Sciatic nerve (tissue), 2 donors: ENCODE measurements around the gene PRSS50. TPM values are rescaled to one million over a fixed set of nuclear protein-coding genes. Genes with fewer than 3 reads are reported as not detected.

Experiments
- ATAC-seq: fragments of 200-7000 bp; cut with Tn5 transposase; one replicate; pipeline ENCODE4 v1.9.1; 2020; ENCODE audit warnings: mild to moderate bottlenecking, moderate library complexity
- DNase-seq: peaks from one replicate; pipeline ENCODE4 v3.0.0-alpha.2; 2020; ENCODE audit warnings: low spot score
- intact Hi-C: fragments of 100-400 bp; cut with DNase I; formaldehyde crosslinking; loops from one replicate; pipeline ENCODE4 v1.14.2; 2022
- total RNA-seq: library from RNA; stranded (reverse); fragmentation: NEBNext Ultra II Directional; extraction: Animal tissue kit (Norgen Biotek cat#: 25700); gene quantifications from one replicate; pipeline ENCODE4 v1.2.1, GENCODE V29; 2021
- donor health status: DM: no; HTN: no; CAD: no.
- donor health status: DM: no; HTN: no; CAD: no.

Gene PRSS50
- total RNA-seq, 1 donor from 2014 or later: 0.13 TPM

DNA sequence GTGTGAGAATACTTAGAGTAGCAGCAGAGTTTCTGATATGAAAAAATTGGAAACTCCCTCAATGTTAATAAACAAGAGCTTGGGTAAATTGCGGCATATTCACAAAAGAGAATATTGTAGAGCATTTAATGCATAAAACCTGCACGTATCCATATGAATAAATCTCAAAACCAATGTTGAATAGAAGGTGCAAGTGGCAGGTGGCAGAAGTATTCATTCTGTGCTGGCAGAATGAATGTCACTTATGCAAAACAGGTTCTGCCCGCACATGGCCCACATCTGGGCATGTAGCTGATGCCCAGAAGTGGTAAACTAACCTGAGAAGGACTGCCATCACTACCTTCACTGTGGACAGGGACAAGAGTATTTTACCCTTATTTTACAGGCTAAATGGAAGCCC is 14.1 kb upstream of the PRSS50 start:
- DNase-seq: no peak
- intact Hi-C loops: loop anchor here (2.0 kb wide), 1 partner anchor 49 kb away; no protein-coding TSS in a partner anchor
- no peak for ATAC-seq

DNA sequence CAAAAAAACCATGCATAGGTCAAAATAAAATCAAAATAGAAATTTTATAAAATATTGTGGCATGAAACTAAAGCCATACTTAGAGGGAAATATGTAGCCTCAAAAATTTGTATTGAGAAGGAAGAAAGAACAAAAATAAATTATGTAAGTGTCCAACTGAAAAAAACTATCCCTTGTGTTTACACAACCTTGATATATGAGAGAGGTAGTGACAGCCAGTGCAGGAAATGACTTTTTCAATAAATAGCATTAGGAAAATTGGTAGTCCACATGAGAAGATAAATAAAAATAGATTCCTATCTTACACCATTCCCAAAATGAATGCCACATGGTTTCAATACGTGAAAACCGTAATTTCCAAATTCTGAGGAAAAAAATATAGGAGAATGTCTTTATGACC is 13.2 kb upstream of the PRSS50 start:
- DNase-seq (no peak), ATAC-seq (no peak)
- intact Hi-C loops: no loop called here

DNA sequence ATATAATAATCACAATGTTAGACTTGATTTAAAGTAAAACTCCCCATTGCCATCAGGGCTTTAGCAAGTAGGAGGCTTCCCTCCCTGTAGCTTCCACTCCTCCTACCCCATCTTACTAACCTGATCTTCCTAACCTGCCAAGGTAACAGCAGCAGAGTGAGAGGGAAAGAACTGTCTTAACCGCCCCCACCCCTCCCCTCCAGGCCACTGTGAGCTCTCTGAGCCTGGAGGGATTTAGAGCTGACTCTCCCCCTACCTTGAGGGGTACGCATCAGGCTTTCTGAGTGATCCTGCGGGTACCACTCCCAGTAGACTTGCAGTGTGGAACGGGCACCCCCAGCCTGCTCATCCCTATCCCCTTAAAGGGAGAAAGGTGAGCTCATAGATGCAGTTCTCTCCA is 11.4 kb upstream of the PRSS50 start:
- no peak for ATAC-seq
- DNase-seq: no peak
- intact Hi-C loops: no loop called here

DNA sequence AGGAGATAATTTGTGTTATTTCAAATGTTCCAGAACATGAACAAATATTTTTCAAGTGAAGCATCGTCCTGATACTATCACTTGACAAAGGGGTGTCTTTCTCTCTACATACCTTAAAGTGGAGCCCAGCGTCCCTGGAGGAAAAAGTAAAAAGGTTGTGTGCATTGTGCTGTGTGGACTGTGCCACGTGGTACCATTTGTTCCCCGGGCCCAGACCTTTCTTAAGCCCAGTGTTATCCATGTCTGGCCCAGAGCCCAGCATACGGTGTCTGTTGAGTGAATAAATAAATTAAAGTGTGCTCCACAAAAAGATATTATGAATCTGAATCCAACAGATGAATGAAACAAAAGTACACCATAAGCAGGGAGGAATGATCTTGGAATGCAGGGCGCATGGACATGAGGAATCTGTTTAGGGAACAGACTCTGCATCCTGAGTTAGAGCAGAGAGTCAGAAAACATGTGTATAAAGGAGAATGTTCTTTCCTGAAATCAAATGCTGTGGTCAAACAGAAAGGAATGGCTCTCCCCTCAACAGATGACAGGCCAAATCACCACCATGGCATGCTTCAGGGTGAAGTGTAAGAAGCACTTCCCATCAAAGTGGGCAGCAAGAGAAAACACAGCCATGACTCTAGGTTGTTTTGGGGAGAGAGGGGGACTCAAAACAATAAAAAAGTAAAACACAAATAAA is 8.1 kb upstream of the PRSS50 start:
- intact Hi-C loops: no loop called here
- ATAC-seq (no peak), DNase-seq (no peak)

DNA sequence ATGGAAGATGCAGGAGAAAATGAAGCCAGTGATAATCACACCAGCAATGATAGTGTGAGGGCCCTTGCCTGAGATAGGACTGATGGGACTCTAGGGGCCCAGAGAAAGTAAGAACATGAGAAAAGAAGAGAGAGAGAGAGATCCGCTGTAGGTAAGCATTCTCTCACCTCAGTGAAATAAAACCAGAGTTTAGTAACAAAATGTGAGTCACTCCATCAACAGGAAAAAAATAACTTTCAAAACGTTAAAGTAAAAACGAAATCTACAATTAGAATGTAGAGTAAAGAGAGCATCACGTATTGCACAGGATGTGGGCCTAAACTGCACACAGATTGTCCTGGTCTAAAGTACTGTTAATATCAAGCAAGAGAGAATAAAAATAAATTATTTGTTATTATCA is 6.8 kb upstream of the PRSS50 start:
- DNase-seq (no peak), ATAC-seq (no peak)
- intact Hi-C loops: no loop called here

DNA sequence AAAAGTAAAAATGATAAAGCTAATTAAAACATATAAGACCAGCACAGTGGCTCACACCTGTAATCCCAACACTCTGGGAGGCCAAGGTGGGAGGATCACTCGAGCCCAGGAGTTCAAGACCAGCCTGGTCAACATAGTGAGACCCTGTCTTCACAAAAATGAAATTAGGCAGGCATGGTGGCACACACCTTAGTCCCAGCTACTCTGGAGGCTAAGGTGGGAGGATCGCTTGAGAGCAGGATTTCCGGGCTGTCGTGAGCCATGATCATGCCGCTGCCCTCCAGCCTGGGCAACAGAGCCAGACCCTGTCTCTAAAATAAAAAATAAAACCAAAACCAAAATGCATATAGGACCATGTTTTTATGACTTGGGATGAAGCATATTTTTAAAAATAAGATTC is 4.8 kb upstream of the PRSS50 start:
- intact Hi-C loops: no loop called here
- DNase-seq (no peak), ATAC-seq (no peak)

DNA sequence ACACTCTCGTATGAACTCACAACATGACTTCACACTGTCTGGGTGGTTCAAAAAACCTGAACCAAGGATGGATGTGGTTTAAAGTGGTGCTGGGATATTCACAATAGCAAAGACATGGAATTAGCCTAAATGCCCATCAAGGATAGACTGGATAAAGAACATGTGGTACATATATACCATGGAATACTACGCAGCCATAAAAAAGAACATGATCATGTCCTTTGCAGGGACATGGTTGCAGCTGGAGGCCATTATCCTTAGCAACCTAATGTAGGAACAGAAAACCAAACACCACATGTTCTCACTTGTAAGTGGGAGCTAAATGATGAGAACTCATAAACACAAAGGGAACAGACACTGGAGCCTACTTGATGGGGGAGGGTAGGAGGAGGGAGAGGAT is 3.3 kb upstream of the PRSS50 start:
- intact Hi-C loops: no loop called here
- DNase-seq (no peak), ATAC-seq (no peak)

DNA sequence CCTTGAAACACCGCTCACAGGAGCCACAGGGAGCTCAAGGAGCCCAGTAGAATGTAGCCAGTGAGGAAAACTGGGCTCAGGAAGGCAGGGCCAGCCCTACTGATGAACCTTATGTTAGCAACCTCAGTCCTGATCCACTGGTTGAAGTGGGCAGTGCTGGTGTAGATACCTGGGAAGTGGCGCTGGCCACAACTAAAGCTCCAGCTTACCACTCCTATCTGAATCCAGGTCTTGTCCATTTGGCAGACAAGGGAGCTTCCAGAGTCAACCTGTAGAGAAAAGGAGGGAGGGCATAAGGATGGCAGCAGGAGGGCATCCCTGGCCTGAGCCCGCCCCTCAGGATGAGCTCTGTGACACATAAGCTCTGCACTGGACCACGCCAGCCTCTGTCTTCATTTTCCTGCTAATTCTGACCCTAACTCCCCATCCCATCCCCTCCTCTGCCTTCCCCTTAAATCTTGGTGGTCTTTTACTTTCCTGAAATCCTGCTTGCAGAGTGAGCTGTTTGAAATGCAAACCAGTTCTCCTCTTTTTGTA is 2.1 kb upstream of the PRSS50 start:
- ATAC-seq (no peak), DNase-seq (peak; percentile 30)
- intact Hi-C loops: no loop called here

DNA sequence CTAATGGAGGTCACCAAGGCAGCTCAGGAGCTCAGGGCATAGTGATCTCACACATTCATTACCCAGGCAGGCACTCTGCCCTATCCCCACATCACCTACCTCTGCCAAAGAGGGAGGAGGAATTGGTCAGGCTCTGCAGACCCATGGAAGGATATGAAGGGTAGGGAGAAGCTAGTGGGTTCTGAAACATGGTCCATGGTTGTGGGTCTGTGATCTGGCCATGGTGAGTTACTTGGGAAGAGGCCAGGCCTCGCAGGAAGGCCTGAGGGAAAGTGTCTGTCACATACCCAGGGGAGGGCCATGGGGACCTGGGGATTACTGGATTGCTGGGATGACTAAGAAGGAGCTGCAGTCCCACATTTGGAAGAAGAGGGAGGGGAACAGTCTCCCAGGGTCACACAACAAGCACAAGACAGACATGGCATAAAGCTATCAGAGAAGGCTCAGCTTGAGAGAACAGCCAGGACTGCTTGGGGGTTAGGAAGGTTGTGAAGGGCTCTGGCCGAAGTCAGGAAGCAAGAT is 1.4 kb upstream of the PRSS50 start:
- intact Hi-C loops: no loop called here
- ATAC-seq: no peak
- no peak for DNase-seq

DNA sequence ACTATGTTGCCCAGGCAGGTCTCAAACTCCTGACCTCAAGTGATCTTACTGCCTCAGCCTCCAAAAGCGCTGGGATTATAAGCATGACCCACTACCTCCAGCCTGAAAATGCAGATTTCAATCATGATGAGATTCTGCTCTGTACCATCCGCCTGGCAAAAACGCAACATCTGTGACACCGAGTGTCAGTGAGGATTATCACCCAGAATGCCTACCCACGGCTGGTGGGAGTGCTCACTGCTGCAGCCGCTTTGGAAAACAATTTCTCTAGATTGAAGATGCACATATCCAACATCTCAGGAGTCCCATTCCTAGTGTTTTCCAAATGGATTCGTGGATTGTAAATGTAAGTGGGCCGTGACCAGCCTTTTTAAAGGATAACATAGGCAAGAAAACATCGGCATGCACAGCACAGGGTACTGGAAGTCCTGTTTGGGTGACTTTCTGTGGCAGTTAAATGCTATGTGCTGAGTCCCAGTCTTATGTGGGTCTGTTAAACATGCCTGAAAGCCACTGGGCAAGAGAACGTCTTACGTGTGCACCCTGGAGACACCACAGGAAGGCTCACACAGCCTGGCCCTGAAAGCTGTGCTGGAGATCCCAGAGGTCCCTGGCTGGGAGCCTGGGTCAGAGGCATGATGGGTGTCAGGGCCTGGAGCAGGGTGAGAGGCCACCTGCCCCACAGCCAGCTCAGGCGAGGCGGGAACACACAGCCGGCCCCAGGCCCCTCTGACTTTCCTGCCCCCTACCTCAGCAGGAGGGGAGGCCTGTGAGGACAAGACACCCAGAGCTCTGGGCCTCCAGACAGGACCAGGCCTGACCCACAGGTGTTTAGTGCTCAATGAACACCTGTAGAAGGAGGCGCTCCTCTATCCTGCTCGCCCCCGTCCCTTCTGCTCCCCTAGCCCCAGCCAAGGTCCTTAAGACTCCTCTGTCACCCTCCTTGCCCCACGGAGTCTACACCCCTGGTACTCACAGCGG is 918 bp downstream of the PRSS50 start:
- DNase-seq (no peak), ATAC-seq (no peak)
- intact Hi-C loops: no loop called here

DNA sequence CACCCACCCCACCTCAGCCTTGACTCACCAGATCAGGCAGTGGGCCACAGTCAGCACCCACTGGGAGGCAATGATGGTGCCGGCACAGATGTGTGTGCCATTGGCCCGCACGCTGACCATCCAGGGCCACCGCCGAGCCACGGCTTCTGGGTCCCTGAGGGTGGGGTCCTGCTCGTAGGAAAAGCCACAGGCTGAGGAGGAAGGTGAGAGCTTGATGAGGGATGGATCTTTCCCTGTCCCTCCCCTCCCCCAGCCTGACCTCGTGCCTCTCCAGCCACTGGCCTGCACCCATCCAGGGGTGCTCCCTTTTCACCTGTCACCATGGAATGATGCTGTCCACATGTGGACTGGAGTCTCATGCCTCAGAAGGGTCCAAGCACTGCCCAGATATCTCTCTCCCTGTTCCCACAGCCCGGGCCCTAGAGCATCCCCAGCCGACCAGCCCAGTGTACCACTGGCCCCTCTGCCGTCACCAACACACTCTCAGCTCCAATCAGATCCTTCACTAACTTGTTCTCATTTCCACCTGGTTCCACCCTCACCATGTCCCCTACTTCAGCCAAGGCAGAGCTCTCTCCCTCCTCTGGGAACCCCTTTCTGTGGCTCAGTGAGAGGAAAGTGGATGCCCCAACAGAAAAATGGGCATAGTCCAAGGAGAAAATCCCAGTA is 2.0 kb downstream of the PRSS50 start:
- intact Hi-C loops: no loop called here
- ATAC-seq: no peak
- DNase-seq: no peak

DNA sequence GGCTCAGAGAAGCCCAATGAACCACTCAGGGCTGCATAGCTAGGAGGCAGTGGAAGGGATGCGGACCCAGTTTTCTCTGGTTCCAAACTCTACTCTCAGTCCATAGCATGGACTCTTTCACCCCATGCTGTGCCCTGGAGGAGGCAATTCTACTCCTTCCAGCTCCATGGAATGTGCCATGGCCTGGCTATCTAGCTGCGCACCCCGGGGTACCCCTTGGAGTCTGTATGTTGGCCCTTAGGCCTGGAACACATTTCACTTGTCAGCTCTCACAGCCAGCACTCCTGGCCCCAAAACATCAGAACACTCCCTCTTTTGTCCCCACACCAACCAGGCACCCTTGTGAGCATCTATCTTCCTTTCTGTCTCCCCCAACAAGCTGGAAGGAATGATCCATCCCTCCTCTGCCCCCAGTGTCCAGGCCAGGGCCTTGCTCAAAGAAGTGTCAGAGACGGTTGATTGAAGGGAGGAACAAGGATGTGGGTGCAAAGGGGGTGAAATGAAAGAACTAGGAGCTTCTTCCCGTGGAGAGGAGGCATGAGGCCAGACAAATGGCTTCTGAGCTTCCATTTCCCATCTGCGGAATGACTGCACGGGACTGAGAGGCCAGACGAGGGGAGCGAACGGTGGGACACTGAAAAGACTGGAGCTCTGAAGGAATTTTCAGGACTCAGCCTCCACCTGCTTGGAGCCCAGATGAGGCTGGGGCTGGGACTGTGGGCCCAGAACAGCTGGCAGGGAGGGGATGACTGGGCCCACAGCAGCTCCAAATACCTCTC is 2.8 kb downstream of the PRSS50 start:
- intact Hi-C loops: no loop called here
- no peak for ATAC-seq
- no peak for DNase-seq

DNA sequence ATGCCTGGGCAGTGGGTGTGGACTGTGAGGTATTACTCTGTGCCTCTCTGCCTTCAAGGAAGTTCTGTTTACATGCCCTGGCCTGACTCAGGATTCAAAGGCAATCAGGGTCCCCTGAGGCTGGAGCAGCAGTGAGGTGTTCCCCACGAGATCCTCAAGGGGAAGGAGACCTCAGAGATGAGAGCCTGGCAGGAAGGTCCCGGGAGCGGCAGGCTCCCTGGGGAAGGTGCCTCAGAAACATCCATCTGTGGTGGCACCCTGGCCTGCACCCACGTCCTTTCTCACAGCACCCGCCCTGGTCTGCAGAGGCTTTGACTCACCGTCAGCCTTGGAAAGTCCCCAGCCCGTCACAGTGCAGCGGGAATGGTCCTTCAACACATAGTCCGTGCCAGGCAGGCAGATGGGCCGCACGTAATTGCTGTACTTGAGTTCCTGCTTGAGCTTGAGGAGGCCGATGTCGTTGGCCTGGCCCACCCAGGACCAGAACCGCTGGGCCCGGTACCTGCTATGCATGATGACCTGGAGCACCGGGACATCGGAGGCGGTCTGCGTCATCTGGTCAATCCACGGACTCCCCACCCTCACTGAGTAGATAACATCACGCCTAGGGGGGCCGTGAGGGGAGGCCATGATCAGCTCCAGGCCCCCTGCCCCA is 3.6 kb downstream of the PRSS50 start:
- intact Hi-C loops: no loop called here
- DNase-seq (peak; percentile 45), ATAC-seq (no peak)

DNA sequence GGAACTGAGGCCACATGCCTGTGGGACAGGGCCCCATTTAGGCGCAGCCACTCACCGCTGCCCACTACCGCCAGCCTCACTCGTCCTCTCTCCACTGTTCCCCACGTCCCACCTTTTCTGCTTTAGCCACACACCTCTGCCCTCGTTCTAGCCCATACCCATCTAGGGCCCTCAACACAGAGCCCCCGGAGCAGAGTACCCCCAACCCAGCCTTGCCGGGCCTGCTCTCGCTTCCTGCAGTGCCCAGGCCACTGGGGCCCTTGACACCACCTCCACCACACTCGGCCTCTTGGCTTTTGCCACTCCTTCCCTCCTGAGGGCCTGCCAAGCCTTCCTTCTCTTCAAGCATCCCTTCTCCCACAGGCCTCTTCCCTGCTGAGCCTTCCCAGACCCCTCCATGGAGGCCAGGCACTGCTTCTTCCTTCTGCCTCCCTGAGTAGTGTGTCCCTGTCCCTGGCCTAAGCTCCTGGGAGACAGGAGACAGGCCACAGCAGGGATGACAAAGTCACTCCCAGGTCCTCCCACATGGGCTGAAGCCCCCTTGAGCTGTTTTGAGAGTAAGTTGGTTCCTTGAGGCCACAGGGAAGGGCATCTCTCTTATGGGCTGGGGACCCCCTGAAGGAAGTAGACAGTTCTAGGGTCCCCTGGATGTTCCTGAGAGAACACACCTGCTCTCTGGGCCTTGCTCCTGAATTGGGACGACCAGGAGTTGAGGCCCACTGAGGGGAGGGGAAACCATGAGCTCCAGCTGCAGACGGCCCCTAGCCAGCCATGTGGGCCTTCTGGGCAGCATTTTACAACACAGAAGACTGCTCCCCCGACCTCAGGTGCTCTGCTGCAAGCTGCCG is 4.4 kb downstream of the PRSS50 start:
- intact Hi-C loops: no loop called here
- DNase-seq (peak; percentile 23), ATAC-seq (no peak)

DNA sequence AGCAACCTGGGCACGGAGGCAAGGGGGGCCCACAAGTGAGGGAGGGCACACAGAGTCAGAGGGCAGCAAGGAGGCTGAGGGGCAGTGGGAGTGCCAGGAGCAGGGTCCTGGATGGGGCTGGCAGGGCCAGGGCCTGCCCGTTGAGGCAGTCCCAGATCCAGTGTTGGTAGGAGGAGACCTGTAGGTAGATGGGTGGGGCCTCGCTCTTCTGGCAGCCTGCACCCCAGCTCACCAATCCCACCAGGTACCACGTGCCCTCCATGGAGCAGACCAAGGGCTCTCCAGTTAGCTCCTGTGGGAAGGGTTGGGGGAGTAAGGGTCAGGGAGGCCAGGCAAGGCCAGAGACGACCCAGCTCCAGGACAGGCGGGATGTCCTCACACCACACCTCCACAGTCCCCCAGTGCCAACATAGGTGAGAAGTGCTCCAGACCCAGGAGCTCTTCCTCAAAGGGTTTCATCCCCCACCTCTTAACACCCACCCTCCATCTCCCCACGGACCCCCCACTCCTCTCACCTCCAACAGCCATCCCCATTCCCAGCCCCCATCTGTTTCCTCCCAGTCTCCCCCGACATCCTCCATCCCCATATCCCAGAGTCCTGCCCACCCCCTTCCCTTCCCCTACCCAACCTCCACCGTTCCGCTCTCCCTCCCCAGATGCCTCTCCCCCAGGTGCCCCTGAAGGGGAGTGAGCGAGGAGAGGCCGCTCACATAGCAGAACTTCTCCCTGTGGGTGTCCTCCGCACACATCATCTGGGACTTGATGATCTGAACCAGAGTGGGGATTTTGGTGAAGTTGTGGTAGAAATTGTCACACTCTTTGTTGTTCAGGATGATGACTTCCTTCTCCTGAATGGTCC is 5.2 kb downstream of the PRSS50 start:
- DNase-seq (peak; percentile 30), ATAC-seq (no peak)
- intact Hi-C loops: no loop called here

DNA sequence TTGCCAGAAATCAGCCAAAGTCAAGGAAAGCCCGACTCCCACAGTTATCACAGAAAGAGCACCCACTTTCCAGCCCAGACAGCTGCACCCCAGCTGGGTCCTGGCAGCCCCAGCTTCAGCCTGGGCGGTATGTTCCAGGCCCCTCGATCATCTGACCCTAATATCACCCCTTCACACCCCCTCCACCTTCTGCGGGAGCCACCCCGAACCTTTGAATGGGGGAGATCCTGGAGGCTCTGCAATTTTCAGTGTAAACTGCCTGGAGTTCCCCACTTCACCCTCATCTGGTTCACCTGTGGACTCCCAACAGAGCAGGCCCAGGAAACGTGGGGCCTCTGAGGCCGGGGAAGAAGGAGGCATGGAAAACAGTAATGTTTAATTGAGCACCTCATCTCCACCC is 5.9 kb downstream of the PRSS50 start:
- ATAC-seq (no peak), DNase-seq (no peak)
- intact Hi-C loops: no loop called here
